T-cell (primary cell): ENCODE data around the gene PLXNA1. TPM values are rescaled to one million over a fixed set of nuclear protein-coding genes. Genes with fewer than 3 reads are reported as not detected.

ENCODE experiments used
- ATAC-seq, 4 experiments: fragments of 200-7000 bp in 3 of 4; fragments of 150-1000 bp in 1 of 4; cut with Tn5 transposase; replicated peaks in 1 of 4; 1 replicate in 3 of 4; 2 replicates in 1 of 4; pipeline ENCODE4 v1.10.0; 2021; ENCODE audit warnings: moderate library complexity in 3 of 4, mild to moderate bottlenecking in 2 of 4, moderate number of reproducible peaks in 1 of 4
- CTCF ChIA-PET, 2 donors: fragments of 300-600 bp; sonication (Branson Sonifier 250); formaldehyde crosslinking; loops; one replicate each; lab custom pipeline; 2022; ENCODE audit warnings: antibody characterized with exemption in 2 of 2; lab: Charles Lee
- POLR2A ChIA-PET, 2 donors: fragments of 300-600 bp; sonication (Branson Sonifier 250); formaldehyde crosslinking; loops; one replicate each; lab custom pipeline; 2022; ENCODE audit warnings: antibody characterized with exemption in 2 of 2; lab: Charles Lee
- DNase-seq, 35 experiments: peaks; one replicate each; pipeline versions ENCODE4 v3.0.0 to v3.0.0-alpha.2; 2013 to 2023
- H3K27ac ChIP-seq: one replicate; pipeline ENCODE4 v1.5.1; 2013; ENCODE audit warnings: low read length
- H3K27me3 ChIP-seq, 2 experiments: replicated peaks in 1 of 2; 1 replicate in 1 of 2; 2 replicates in 1 of 2; pipeline versions ENCODE4 v1.6.1 to v1.7.0; 2013; ENCODE audit warnings: low read length in 1 of 2, mixed read lengths in 1 of 2; ENCODE audit not compliant: control insufficient read depth in 2 of 2, insufficient read depth in 2 of 2; ENCODE audit errors: extremely low read depth in 1 of 2
- H3K36me3 ChIP-seq, 2 donors: 1 replicate in 1 of 2; 2 replicates in 1 of 2; pipeline versions ENCODE4 v1.6.1 to v1.7.0; 2013; ENCODE audit warnings: low read length in 1 of 2; ENCODE audit not compliant: control insufficient read depth in 2 of 2, insufficient read depth in 1 of 2; ENCODE audit errors: extremely low read depth in 1 of 2
- H3K4me1 ChIP-seq, 2 experiments: 1 replicate in 1 of 2; 2 replicates in 1 of 2; pipeline versions ENCODE4 v1.6.1 to v1.7.0; 2013; ENCODE audit warnings: low read length in 2 of 2, mixed read lengths in 1 of 2; ENCODE audit not compliant: insufficient read depth in 2 of 2, control insufficient read depth in 1 of 2; ENCODE audit errors: extremely low read depth in 1 of 2
- H3K4me3 ChIP-seq, 2 donors: 1 replicate in 1 of 2; 2 replicates in 1 of 2; pipeline versions ENCODE4 v1.5.1 to v1.7.0; 2013; ENCODE audit warnings: mild to moderate bottlenecking in 2 of 2, low read length in 1 of 2, moderate library complexity in 1 of 2; ENCODE audit not compliant: control insufficient read depth in 1 of 2; ENCODE audit errors: extremely low read depth in 1 of 2
- H3K9me3 ChIP-seq: 2 replicates; pipeline ENCODE4 v1.7.0; 2013
- H3K27ac Mint-ChIP-seq, 2 donors: one replicate each; pipeline ENCODE4 v1.8.0; 2020 to 2021; ENCODE audit warnings: mild to moderate bottlenecking in 2 of 2, mixed read lengths in 2 of 2
- H3K27me3 Mint-ChIP-seq, 2 donors: one replicate each; pipeline ENCODE4 v1.8.0; 2021 to 2022; ENCODE audit warnings: mixed read lengths in 2 of 2
- H3K36me3 Mint-ChIP-seq: one replicate; pipeline ENCODE4 v1.8.0; 2021; ENCODE audit warnings: mixed read lengths
- H3K4me1 Mint-ChIP-seq, 3 donors: one replicate each; pipeline ENCODE4 v1.8.0; 2020 to 2022; ENCODE audit warnings: mixed read lengths in 3 of 3, mild to moderate bottlenecking in 1 of 3
- H3K4me3 Mint-ChIP-seq, 3 donors: one replicate each; pipeline ENCODE4 v1.8.0; 2020 to 2022; ENCODE audit warnings: mild to moderate bottlenecking in 3 of 3, mixed read lengths in 3 of 3, moderate library complexity in 3 of 3
- H3K9me3 Mint-ChIP-seq, 3 donors: one replicate each; pipeline ENCODE4 v1.8.0; 2020 to 2022; ENCODE audit warnings: mixed read lengths in 3 of 3
- WGBS: methylation state at CpG from one replicate; pipeline ENCODE4 v1.1.5; 2013; ENCODE audit warnings: missing lambda C conversion rate; ENCODE audit not compliant: insufficient coverage; 5-methylcytosine and 5-hydroxymethylcytosine counted together
- total RNA-seq, 35 experiments: library from RNA in 6 of 35; stranded (reverse) in 6 of 35; fragments of 120-200 nt in 1 of 35; gene quantifications; one replicate each; pipeline versions ENCODE4 v1.2.1 to v1.2.4 and lab custom pipeline; 2013 to 2026

PLXNA1 gene
- total RNA-seq, 5 donors from 2014 or later (not counting 1 experiment from before 2014, with no cell fraction given), result 10.9 to 16.9 (median 16.0) TPM

GRCh38 chr3:126996905-126997304, 14.0 kb downstream of the PLXNA1 start:
- DNase-seq, result no peak
- H3K4me1 Mint-ChIP-seq, result peaks cover 0 to 11% (median 3%) of the 10 kb centered on the region in 3 donors
- H3K36me3 Mint-ChIP-seq, result peaks cover 3% of the 10 kb centered on the region
- H3K27ac Mint-ChIP-seq, result no peak overlapping the region
- H3K4me3 Mint-ChIP-seq, result no peak overlapping the region
- no peaks in the 10 kb centered on the region for H3K27me3 ChIP-seq
- POLR2A ChIA-PET, result no interaction called here
- H3K9me3 Mint-ChIP-seq, result no peaks in the 10 kb centered on the region
- no peaks in the 10 kb centered on the region for H3K36me3 ChIP-seq
- H3K4me3 ChIP-seq, result no peak overlapping the region
- H3K27me3 Mint-ChIP-seq, result no peaks in the 10 kb centered on the region
- H3K4me1 ChIP-seq, result no peaks in the 10 kb centered on the region
- 83% methylated on average over 4 of the region's 7 CpGs for WGBS
- H3K27ac ChIP-seq, result no peak overlapping the region
- no peaks in the 10 kb centered on the region for H3K9me3 ChIP-seq
- CTCF ChIA-PET, result no interaction called here
- no peak for ATAC-seq

GRCh38 chr3:126997455-126998038, 14.6 kb downstream of the PLXNA1 start:
- Mint-ChIP-seq H3K9me3 (no peaks in the 10 kb centered on the region), H3K4me1 (peaks cover 0 to 11% (median 3%) of the 10 kb centered on the region in 3 donors), H3K4me3 (no peak overlapping the region), H3K27me3 (no peaks in the 10 kb centered on the region), H3K27ac (no peak overlapping the region), H3K36me3 (peaks cover 3% of the 10 kb centered on the region)
- Histone ChIP-seq H3K9me3 (no peaks in the 10 kb centered on the region), H3K27me3 (no peaks in the 10 kb centered on the region), H3K4me3 (no peak overlapping the region), H3K36me3 (no peaks in the 10 kb centered on the region), H3K27ac (no peak overlapping the region), H3K4me1 (no peaks in the 10 kb centered on the region)
- ChIA-PET CTCF (no interaction called here), POLR2A (interaction anchor here in 1 of 2 donors (0.6 kb wide), 1 partner anchor 17 kb away, joined by 4 read pairs; no protein-coding TSS in a partner anchor)
- DNase-seq (no peak), ATAC-seq (no peak)
- WGBS, result 96% methylated on average over 16 of the region's 19 CpGs

- Histone ChIP-seq H3K4me3 (no peak overlapping the region), H3K9me3 (no peaks in the 10 kb centered on the region), H3K4me1 (no peaks in the 10 kb centered on the region), H3K27me3 (no peaks in the 10 kb centered on the region), H3K27ac (no peak overlapping the region), H3K36me3 (no peaks in the 10 kb centered on the region)
- ChIA-PET POLR2A (interaction anchor here in 1 of 2 donors (0.6 kb wide), 1 partner anchor 17 kb away, joined by 4 read pairs; no protein-coding TSS in a partner anchor), CTCF (no interaction called here)
- Mint-ChIP-seq H3K27me3 (no peaks in the 10 kb centered on the region), H3K4me3 (no peak overlapping the region), H3K27ac (no peak overlapping the region), H3K9me3 (no peaks in the 10 kb centered on the region), H3K36me3 (peaks cover 3% of the 10 kb centered on the region), H3K4me1 (peaks cover 0 to 11% (median 3%) of the 10 kb centered on the region in 3 donors)
- 67% methylated on average over 4 of the region's 4 CpGs for WGBS
- DNase-seq (no peak), ATAC-seq (no peak)
Measured at GRCh38 chr3:126998320-126998719, 15.4 kb downstream of the PLXNA1 start.

- H3K4me1 ChIP-seq, result no peaks in the 10 kb centered on the region
- no peaks in the 10 kb centered on the region for H3K27me3 ChIP-seq
- H3K9me3 Mint-ChIP-seq, result no peaks in the 10 kb centered on the region
- H3K9me3 ChIP-seq, result no peaks in the 10 kb centered on the region
- H3K4me3 Mint-ChIP-seq, result no peak overlapping the region
- peaks cover 2% of the 10 kb centered on the region for H3K36me3 Mint-ChIP-seq
- H3K27ac Mint-ChIP-seq, result no peak overlapping the region
- H3K4me3 ChIP-seq, result no peak overlapping the region
- ChIA-PET POLR2A (no interaction called here), CTCF (no interaction called here)
- ATAC-seq, result no peak
- peaks cover 0 to 11% (median 2%) of the 10 kb centered on the region in 3 donors for H3K4me1 Mint-ChIP-seq
- H3K36me3 ChIP-seq, result no peaks in the 10 kb centered on the region
- 100% methylated on average over 1 of the region's 3 CpGs for WGBS
- no peak for DNase-seq
- no peaks in the 10 kb centered on the region for H3K27me3 Mint-ChIP-seq
- H3K27ac ChIP-seq, result no peak overlapping the region
Measured at GRCh38 chr3:126998728-126999127, 15.8 kb downstream of the PLXNA1 start.

GRCh38 chr3:126999383-126999782, 16.5 kb downstream of the PLXNA1 start:
- WGBS, result 94% methylated on average over 15 of the region's 15 CpGs
- Histone ChIP-seq H3K27me3 (no peaks in the 10 kb centered on the region), H3K36me3 (no peaks in the 10 kb centered on the region), H3K4me1 (no peaks in the 10 kb centered on the region), H3K4me3 (no peak overlapping the region), H3K9me3 (no peaks in the 10 kb centered on the region), H3K27ac (no peak overlapping the region)
- Mint-ChIP-seq H3K27me3 (no peaks in the 10 kb centered on the region), H3K4me1 (peaks cover 0 to 11% (median 0%) of the 10 kb centered on the region in 3 donors), H3K9me3 (no peaks in the 10 kb centered on the region), H3K4me3 (no peak overlapping the region), H3K36me3 (no peaks in the 10 kb centered on the region), H3K27ac (no peak overlapping the region)
- ChIA-PET POLR2A (no interaction called here), CTCF (no interaction called here)
- ATAC-seq (no peak), DNase-seq (no peak)

- Mint-ChIP-seq H3K4me1 (peaks cover 0 to 11% (median 0%) of the 10 kb centered on the region in 3 donors), H3K36me3 (no peaks in the 10 kb centered on the region), H3K27ac (no peak overlapping the region), H3K27me3 (no peaks in the 10 kb centered on the region), H3K9me3 (no peaks in the 10 kb centered on the region), H3K4me3 (no peak overlapping the region)
- Histone ChIP-seq H3K4me3 (no peak overlapping the region), H3K36me3 (no peaks in the 10 kb centered on the region), H3K27ac (no peak overlapping the region), H3K4me1 (no peaks in the 10 kb centered on the region), H3K9me3 (no peaks in the 10 kb centered on the region), H3K27me3 (no peaks in the 10 kb centered on the region)
- no peak for ATAC-seq
- DNase-seq, result no peak
- ChIA-PET POLR2A (no interaction called here), CTCF (no interaction called here)
- WGBS, result 82% methylated on average over 15 of the region's 15 CpGs
Measured at GRCh38 chr3:127000119-127000518, 17.2 kb downstream of the PLXNA1 start.
